WTC11 (cell line): Measurements from ENCODE around the gene LPP. TPM values are rescaled to one million over a fixed set of nuclear protein-coding genes. Genes with fewer than 3 reads are reported as not detected.

ENCODE experiments used
- ATAC-seq: fragments of 200-7000 bp; cut with Tn5 transposase; 2 replicates; pipeline ENCODE4 v1.10.0; 2021; ENCODE audit warnings: mild to moderate bottlenecking, moderate library complexity
- CTCF ChIA-PET: fragments of 300-600 bp; sonication (Branson Sonifier 250); formaldehyde crosslinking; loops from one replicate; lab custom pipeline; 2021; ENCODE audit warnings: antibody characterized with exemption; lab: Charles Lee
- POLR2A ChIA-PET: fragments of 350-600 bp; sonication (Branson Sonifier 250); formaldehyde crosslinking; loops from one replicate; lab custom pipeline; 2021; ENCODE audit warnings: antibody characterized with exemption; lab: Charles Lee
- DNase-seq: peaks from one replicate; pipeline ENCODE4 v3.0.0; 2021; ENCODE audit warnings: low spot score
- H3K27ac Mint-ChIP-seq: 2 replicates; pipeline ENCODE4 v1.8.0; 2021; ENCODE audit warnings: mixed read lengths
- H3K27me3 Mint-ChIP-seq: 2 replicates; pipeline ENCODE4 v1.8.0; 2021; ENCODE audit warnings: low read depth, mild to moderate bottlenecking, moderate library complexity, mixed read lengths
- H3K36me3 Mint-ChIP-seq: 2 replicates; pipeline ENCODE4 v1.8.0; 2021; ENCODE audit warnings: mixed read lengths
- H3K4me1 Mint-ChIP-seq: 2 replicates; pipeline ENCODE4 v1.8.0; 2022; ENCODE audit warnings: mixed read lengths
- H3K4me3 Mint-ChIP-seq: 2 replicates; pipeline ENCODE4 v1.8.0; 2021; ENCODE audit warnings: mild to moderate bottlenecking, moderate library complexity, mixed read lengths
- H3K9me3 Mint-ChIP-seq: 2 replicates; pipeline ENCODE4 v1.8.0; 2021; ENCODE audit warnings: mixed read lengths
- ATF1 ChIP-seq: sonication (generic); formaldehyde crosslinking; IDR thresholded peaks from 2 replicates; pipeline ENCODE4 v1.8.1; 2023; ENCODE audit warnings: mild to moderate bottlenecking, moderate library complexity, missing genetic modification reagents
- CBFB ChIP-seq: sonication (generic); formaldehyde crosslinking; IDR thresholded peaks from 2 replicates; pipeline ENCODE4 v1.8.1; 2022; ENCODE audit warnings: mild to moderate bottlenecking, low read depth, missing genetic modification reagents
- CREM ChIP-seq: sonication (generic); formaldehyde crosslinking; IDR thresholded peaks from 2 replicates; pipeline ENCODE4 v1.8.1; 2022; ENCODE audit warnings: mild to moderate bottlenecking, missing genetic modification reagents, moderate library complexity
- EMX1 ChIP-seq: fragments of 250-450 bp; sonication (Bioruptor Pico); IDR thresholded peaks from 2 replicates; pipeline ENCODE4 v1.8.0; 2021; ENCODE audit warnings: mild to moderate bottlenecking
- ETV6 ChIP-seq: sonication (generic); formaldehyde crosslinking; IDR thresholded peaks from 2 replicates; pipeline ENCODE4 v1.8.1; 2022; ENCODE audit warnings: mild to moderate bottlenecking, missing genetic modification reagents
- HMGA2 ChIP-seq: fragments of 250-450 bp; sonication (Bioruptor Pico); IDR thresholded peaks from 2 replicates; pipeline ENCODE4 v1.4.0; 2021; ENCODE audit warnings: mild to moderate bottlenecking, moderate library complexity
- KAT7 ChIP-seq: sonication (generic); formaldehyde crosslinking; IDR thresholded peaks from 2 replicates; pipeline ENCODE4 v1.8.1; 2023; ENCODE audit warnings: missing genetic modification reagents, mild to moderate bottlenecking, borderline replicate concordance
- MYBL2 ChIP-seq: sonication (generic); formaldehyde crosslinking; IDR thresholded peaks from 2 replicates; pipeline ENCODE4 v1.8.1; 2023; ENCODE audit warnings: mild to moderate bottlenecking, moderate library complexity, missing genetic modification reagents
- NFE2L1 ChIP-seq: sonication (generic); formaldehyde crosslinking; IDR thresholded peaks from 2 replicates; pipeline ENCODE4 v1.8.1; 2023; ENCODE audit warnings: missing genetic modification reagents
- NFYB ChIP-seq: sonication (generic); formaldehyde crosslinking; conservative IDR thresholded peaks from 2 replicates; pipeline ENCODE4 v1.8.0; 2022; ENCODE audit warnings: low read depth, missing genetic modification reagents
- OVOL2 ChIP-seq: fragments of 250-450 bp; sonication (Bioruptor Pico); IDR thresholded peaks from 2 replicates; pipeline ENCODE4 v1.9.0; 2021; ENCODE audit warnings: mild to moderate bottlenecking, borderline replicate concordance
- TEAD1 ChIP-seq: sonication (generic); formaldehyde crosslinking; IDR thresholded peaks from 2 replicates; pipeline ENCODE4 v1.8.0; 2022; ENCODE audit warnings: mild to moderate bottlenecking, missing genetic modification reagents
- ZBTB21 ChIP-seq: sonication (generic); formaldehyde crosslinking; IDR thresholded peaks from 2 replicates; pipeline ENCODE4 v1.8.1; 2023; ENCODE audit warnings: mild to moderate bottlenecking, missing genetic modification reagents, borderline replicate concordance
- ZNF219 ChIP-seq: sonication (generic); formaldehyde crosslinking; IDR thresholded peaks from 2 replicates; pipeline ENCODE4 v1.8.0; 2023; ENCODE audit warnings: missing genetic modification reagents, mild to moderate bottlenecking, borderline replicate concordance
- ZNF232 ChIP-seq: sonication (generic); formaldehyde crosslinking; IDR thresholded peaks from 2 replicates; pipeline ENCODE4 v1.8.0; 2022; ENCODE audit warnings: mild to moderate bottlenecking, missing genetic modification reagents
- ZNF416 ChIP-seq: fragments of 250-450 bp; sonication (Bioruptor Pico); IDR thresholded peaks from 2 replicates; pipeline ENCODE4 v1.9.0; 2021; ENCODE audit warnings: mild to moderate bottlenecking, inconsistent platforms
- ZNF671 ChIP-seq: fragments of 250-450 bp; sonication (Bioruptor Pico); IDR thresholded peaks from 2 replicates; pipeline ENCODE4 v1.8.0; 2021; ENCODE audit warnings: mild to moderate bottlenecking
- total RNA-seq: library from RNA; stranded (reverse); gene quantifications from 3 replicates; pipeline ENCODE4 v1.2.3, GENCODE V29; 2021
- TF ChIP-seq, protein P1 (sequence below): sonication (generic); formaldehyde crosslinking; IDR thresholded peaks from 2 replicates; pipeline ENCODE4 v1.8.0; 2022; ENCODE audit warnings: mild to moderate bottlenecking, missing genetic modification reagents
- TF ChIP-seq, protein P2 (sequence below): fragments of 250-450 bp; sonication (Bioruptor Pico); conservative IDR thresholded peaks from 2 replicates; pipeline ENCODE4 v1.9.0; 2021; ENCODE audit warnings: mild to moderate bottlenecking
- TF ChIP-seq, protein P3 (sequence below): sonication (generic); formaldehyde crosslinking; IDR thresholded peaks from 2 replicates; pipeline ENCODE4 v1.8.0; 2022; ENCODE audit warnings: missing genetic modification reagents
- TF ChIP-seq, protein P4 (sequence below): sonication (generic); formaldehyde crosslinking; IDR thresholded peaks from 2 replicates; pipeline ENCODE4 v1.8.1; 2023; ENCODE audit warnings: mild to moderate bottlenecking, missing genetic modification reagents
- TF ChIP-seq, protein P5 (sequence below): fragments of 250-450 bp; sonication (Bioruptor Pico); IDR thresholded peaks from 2 replicates; pipeline ENCODE4 v1.9.0; 2021; ENCODE audit warnings: mild to moderate bottlenecking, borderline replicate concordance
- TF ChIP-seq, protein P6 (sequence below): sonication (generic); formaldehyde crosslinking; IDR thresholded peaks from 2 replicates; pipeline ENCODE4 v1.8.0; 2022; ENCODE audit warnings: mild to moderate bottlenecking, missing genetic modification reagents
- TF ChIP-seq, protein P7 (sequence below): fragments of 250-450 bp; sonication (Bioruptor Pico); IDR thresholded peaks from 2 replicates; pipeline ENCODE4 v1.9.0; 2021; ENCODE audit warnings: mild to moderate bottlenecking

Gene LPP
- total RNA-seq, 1 experiment from 2014 or later: 49.6 TPM

DNA sequence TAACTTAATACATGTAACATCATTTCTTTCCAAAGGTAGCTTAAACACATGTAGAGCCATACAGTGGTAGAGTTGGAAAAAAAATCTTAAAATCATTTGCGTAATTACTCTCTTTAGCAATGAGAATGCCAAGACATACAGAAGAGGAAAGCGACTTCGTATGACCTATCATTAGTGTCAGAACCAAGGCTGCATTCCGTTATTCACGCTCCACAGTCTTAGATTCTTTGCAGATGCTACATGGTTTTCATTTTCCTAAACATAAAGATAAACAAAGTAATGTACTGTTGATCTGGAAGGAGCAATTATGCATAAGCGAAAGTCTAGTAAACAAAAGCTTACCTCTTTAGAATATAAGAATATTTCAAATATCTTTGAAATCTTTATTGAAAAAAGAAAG is 607.5 kb downstream of the LPP start (continued):
- TF ChIP-seq, protein P1, sequence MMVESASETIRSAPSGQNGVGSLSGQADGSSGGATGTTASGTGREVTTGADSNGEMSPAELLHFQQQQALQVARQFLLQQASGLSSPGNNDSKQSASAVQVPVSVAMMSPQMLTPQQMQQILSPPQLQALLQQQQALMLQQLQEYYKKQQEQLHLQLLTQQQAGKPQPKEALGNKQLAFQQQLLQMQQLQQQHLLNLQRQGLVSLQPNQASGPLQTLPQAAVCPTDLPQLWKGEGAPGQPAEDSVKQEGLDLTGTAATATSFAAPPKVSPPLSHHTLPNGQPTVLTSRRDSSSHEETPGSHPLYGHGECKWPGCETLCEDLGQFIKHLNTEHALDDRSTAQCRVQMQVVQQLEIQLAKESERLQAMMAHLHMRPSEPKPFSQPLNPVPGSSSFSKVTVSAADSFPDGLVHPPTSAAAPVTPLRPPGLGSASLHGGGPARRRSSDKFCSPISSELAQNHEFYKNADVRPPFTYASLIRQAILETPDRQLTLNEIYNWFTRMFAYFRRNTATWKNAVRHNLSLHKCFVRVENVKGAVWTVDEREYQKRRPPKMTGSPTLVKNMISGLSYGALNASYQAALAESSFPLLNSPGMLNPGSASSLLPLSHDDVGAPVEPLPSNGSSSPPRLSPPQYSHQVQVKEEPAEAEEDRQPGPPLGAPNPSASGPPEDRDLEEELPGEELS (CRISPR knock-in tag): no peak
- TF ChIP-seq OVOL2 (CRISPR knock-in tag) (no peak), EMX1 (CRISPR knock-in tag) (no peak), KAT7 (CRISPR knock-in tag) (no peak), CREM (CRISPR knock-in tag) (no peak), MYBL2 (CRISPR knock-in tag) (no peak), ETV6 (CRISPR knock-in tag) (no peak)
- TF ChIP-seq, protein P2, sequence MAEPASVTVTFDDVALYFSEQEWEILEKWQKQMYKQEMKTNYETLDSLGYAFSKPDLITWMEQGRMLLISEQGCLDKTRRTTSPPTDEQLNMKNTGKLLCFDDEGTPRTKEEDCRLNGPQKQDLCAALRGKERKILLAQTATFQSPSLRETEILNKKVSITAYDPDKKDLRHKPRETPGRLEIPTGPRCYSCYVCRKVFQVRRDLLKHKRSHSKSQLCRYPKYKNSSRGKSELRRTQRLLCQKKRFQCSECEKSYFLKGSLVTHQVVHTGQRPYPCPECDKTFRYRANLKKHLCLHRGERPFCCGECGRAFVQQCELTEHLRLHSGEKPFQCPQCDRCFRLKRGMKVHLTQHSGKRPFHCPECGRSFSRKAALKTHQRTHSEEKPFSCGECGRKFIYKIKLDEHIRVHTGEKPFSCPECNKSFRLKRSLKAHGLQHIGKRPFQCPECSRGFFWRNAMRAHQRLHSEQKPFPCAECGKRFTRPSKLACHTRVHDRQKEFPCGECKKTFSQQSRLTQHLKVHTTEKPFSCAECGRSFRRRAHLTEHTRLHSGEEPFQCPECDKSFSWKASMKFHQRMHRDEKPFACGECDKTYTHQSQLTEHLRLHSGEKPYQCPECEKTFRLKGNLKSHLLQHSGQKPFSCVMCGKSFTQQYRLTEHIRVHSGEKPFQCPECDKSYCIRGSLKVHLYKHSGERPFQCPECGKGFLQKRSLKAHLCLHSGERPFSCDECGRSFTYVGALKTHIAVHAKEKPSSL (CRISPR knock-in tag): no peak
- TF ChIP-seq, protein P3, sequence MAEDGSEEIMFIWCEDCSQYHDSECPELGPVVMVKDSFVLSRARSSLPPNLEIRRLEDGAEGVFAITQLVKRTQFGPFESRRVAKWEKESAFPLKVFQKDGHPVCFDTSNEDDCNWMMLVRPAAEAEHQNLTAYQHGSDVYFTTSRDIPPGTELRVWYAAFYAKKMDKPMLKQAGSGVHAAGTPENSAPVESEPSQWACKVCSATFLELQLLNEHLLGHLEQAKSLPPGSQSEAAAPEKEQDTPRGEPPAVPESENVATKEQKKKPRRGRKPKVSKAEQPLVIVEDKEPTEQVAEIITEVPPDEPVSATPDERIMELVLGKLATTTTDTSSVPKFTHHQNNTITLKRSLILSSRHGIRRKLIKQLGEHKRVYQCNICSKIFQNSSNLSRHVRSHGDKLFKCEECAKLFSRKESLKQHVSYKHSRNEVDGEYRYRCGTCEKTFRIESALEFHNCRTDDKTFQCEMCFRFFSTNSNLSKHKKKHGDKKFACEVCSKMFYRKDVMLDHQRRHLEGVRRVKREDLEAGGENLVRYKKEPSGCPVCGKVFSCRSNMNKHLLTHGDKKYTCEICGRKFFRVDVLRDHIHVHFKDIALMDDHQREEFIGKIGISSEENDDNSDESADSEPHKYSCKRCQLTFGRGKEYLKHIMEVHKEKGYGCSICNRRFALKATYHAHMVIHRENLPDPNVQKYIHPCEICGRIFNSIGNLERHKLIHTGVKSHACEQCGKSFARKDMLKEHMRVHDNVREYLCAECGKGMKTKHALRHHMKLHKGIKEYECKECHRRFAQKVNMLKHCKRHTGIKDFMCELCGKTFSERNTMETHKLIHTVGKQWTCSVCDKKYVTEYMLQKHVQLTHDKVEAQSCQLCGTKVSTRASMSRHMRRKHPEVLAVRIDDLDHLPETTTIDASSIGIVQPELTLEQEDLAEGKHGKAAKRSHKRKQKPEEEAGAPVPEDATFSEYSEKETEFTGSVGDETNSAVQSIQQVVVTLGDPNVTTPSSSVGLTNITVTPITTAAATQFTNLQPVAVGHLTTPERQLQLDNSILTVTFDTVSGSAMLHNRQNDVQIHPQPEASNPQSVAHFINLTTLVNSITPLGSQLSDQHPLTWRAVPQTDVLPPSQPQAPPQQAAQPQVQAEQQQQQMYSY (CRISPR knock-in tag): no peak
- TF ChIP-seq, protein P4, sequence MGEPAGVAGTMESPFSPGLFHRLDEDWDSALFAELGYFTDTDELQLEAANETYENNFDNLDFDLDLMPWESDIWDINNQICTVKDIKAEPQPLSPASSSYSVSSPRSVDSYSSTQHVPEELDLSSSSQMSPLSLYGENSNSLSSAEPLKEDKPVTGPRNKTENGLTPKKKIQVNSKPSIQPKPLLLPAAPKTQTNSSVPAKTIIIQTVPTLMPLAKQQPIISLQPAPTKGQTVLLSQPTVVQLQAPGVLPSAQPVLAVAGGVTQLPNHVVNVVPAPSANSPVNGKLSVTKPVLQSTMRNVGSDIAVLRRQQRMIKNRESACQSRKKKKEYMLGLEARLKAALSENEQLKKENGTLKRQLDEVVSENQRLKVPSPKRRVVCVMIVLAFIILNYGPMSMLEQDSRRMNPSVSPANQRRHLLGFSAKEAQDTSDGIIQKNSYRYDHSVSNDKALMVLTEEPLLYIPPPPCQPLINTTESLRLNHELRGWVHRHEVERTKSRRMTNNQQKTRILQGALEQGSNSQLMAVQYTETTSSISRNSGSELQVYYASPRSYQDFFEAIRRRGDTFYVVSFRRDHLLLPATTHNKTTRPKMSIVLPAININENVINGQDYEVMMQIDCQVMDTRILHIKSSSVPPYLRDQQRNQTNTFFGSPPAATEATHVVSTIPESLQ: no peak
- TF ChIP-seq, protein P5, sequence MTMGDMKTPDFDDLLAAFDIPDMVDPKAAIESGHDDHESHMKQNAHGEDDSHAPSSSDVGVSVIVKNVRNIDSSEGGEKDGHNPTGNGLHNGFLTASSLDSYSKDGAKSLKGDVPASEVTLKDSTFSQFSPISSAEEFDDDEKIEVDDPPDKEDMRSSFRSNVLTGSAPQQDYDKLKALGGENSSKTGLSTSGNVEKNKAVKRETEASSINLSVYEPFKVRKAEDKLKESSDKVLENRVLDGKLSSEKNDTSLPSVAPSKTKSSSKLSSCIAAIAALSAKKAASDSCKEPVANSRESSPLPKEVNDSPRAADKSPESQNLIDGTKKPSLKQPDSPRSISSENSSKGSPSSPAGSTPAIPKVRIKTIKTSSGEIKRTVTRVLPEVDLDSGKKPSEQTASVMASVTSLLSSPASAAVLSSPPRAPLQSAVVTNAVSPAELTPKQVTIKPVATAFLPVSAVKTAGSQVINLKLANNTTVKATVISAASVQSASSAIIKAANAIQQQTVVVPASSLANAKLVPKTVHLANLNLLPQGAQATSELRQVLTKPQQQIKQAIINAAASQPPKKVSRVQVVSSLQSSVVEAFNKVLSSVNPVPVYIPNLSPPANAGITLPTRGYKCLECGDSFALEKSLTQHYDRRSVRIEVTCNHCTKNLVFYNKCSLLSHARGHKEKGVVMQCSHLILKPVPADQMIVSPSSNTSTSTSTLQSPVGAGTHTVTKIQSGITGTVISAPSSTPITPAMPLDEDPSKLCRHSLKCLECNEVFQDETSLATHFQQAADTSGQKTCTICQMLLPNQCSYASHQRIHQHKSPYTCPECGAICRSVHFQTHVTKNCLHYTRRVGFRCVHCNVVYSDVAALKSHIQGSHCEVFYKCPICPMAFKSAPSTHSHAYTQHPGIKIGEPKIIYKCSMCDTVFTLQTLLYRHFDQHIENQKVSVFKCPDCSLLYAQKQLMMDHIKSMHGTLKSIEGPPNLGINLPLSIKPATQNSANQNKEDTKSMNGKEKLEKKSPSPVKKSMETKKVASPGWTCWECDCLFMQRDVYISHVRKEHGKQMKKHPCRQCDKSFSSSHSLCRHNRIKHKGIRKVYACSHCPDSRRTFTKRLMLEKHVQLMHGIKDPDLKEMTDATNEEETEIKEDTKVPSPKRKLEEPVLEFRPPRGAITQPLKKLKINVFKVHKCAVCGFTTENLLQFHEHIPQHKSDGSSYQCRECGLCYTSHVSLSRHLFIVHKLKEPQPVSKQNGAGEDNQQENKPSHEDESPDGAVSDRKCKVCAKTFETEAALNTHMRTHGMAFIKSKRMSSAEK (CRISPR knock-in tag): no peak

DNA sequence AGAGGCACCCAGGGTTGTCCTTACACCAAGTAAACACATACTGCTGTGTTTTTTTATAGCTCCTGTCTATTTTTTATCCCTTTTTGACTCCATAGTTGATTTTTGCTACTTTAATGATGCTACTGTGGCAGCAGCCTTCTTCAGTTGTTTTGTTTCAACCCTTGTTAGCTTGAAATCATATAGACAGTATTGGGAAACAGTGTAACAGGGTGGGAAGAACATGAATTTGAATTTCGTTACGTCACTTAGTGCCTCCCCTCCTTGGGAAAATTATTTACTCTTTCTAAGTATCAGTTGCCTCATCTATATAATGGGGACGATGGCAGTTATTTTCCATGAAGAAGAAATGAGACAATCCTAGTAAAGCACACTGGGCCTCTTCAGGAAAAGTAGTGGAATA is 608.0 kb downstream of the LPP start:
- Mint-ChIP-seq H3K9me3 (no peaks in the 10 kb centered on the region), H3K27me3 (no peaks in the 10 kb centered on the region), H3K27ac (no peak overlapping the region), H3K4me1 (no peaks in the 10 kb centered on the region), H3K4me3 (no peak overlapping the region), H3K36me3 (no peaks in the 10 kb centered on the region)
- DNase-seq (no peak), ATAC-seq (no peak)
- no peak for TF ChIP-seq ZNF219 (CRISPR knock-in tag)
- no peak for TF ChIP-seq TEAD1 (CRISPR knock-in tag)
- TF ChIP-seq NFE2L1 (CRISPR knock-in tag): no peak
- TF ChIP-seq, protein P6, sequence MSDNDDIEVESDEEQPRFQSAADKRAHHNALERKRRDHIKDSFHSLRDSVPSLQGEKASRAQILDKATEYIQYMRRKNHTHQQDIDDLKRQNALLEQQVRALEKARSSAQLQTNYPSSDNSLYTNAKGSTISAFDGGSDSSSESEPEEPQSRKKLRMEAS: no peak
- TF ChIP-seq ZNF232 (CRISPR knock-in tag): no peak
- no peak for TF ChIP-seq CBFB (CRISPR knock-in tag)
- TF ChIP-seq, protein P7, sequence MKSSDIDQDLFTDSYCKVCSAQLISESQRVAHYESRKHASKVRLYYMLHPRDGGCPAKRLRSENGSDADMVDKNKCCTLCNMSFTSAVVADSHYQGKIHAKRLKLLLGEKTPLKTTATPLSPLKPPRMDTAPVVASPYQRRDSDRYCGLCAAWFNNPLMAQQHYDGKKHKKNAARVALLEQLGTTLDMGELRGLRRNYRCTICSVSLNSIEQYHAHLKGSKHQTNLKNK (CRISPR knock-in tag): no peak
- no peak for TF ChIP-seq ZBTB21 (CRISPR knock-in tag)
- TF ChIP-seq NFYB (CRISPR knock-in tag): no peak
- no peak for TF ChIP-seq ZNF416 (CRISPR knock-in tag)
- TF ChIP-seq ATF1: no peak
- no peak for TF ChIP-seq HMGA2 (CRISPR knock-in tag)
- no peak for TF ChIP-seq ZNF671 (CRISPR knock-in tag)
- CTCF ChIA-PET: interaction anchor here (1.5 kb wide), 1 partner anchor 13 kb away, joined by 4 read pairs; no protein-coding TSS in a partner anchor
- POLR2A ChIA-PET: no interaction called here
